ENCODE data around the gene ADCY5.

Gene ADCY5

GRCh38 chr3:123290962-123291361 is 157.9 kb downstream of the ADCY5 start:
- Mint-ChIP-seq H3K27me3 (peaks cover 20% of the 10 kb centered on the region), H3K36me3 (no peaks in the 10 kb centered on the region)

DNA sequence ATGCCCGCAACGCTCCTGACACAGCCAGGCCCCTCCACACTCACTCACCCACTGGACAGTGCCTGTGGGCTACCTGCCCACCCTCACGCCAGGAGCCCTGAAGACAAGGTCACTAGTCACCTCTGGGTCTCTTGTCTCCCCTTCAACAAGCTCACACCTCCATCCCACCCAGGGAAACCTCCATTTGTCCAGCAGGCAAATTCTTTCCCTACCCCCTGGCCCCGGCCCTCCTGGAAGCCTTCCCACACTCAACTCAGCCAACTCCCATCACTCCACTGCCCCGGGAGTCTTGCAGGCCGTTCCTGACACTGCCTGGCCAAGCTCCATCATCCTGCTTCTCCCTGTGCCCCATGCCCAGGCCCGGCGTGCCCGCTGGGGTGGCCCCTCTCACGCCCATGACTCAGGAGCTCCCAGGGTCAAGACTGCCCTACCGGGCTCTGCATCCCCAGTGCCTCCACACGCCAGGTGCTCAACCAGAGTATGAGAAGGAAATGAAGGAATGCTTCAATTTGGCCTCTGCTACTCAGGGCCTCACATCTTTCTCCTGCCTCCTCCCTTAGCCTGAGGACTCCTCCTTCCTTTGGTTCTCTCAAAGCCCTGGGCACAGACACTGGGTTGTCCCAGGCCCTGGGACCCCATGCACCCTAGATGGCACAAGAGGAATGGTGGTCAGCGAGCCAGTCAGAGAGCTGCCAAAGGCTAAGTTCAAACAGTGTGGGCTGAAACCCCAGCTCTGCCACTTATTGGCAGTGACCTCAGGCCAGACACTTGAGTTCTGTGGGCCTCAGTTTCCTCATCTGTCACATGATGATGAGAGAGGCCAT is 158.6 kb downstream of the ADCY5 start:
- Mint-ChIP-seq H3K27ac (no peak overlapping the region), H3K36me3 (no peaks in the 10 kb centered on the region), H3K9me3 (peaks cover 3% of the 10 kb centered on the region), H3K4me1 (no peaks in the 10 kb centered on the region), H3K4me3 (no peak overlapping the region), H3K27me3 (peaks cover 20% of the 10 kb centered on the region)
- DNase-seq (ENCODE audit: low spot score in 2 of 2) (no peak), ATAC-seq (ENCODE audit: low read depth) (no peak)

More at GRCh38 chr3:123290962-123291361, 157.9 kb downstream of the ADCY5 start:
- no peak overlapping the region for H3K4me3 Mint-ChIP-seq
- peaks cover 3% of the 10 kb centered on the region for H3K9me3 Mint-ChIP-seq
- no peak for ATAC-seq (ENCODE audit: low read depth)
- H3K4me1 Mint-ChIP-seq: no peaks in the 10 kb centered on the region
- DNase-seq (ENCODE audit: low spot score in 2 of 2): no peak
- no peak overlapping the region for H3K27ac Mint-ChIP-seq

GRCh38 chr3:123289391-123290106 is 159.3 kb downstream of the ADCY5 start:
- H3K9me3 Mint-ChIP-seq: peaks cover 3% of the 10 kb centered on the region
- ATAC-seq (ENCODE audit: low read depth) (no peak), DNase-seq (ENCODE audit: low spot score in 2 of 2) (no peak)
- H3K27me3 Mint-ChIP-seq: peaks cover 19% of the 10 kb centered on the region
- no peaks in the 10 kb centered on the region for H3K4me1 Mint-ChIP-seq
- no peaks in the 10 kb centered on the region for H3K36me3 Mint-ChIP-seq
- H3K4me3 Mint-ChIP-seq: no peak overlapping the region
- H3K27ac Mint-ChIP-seq: no peak overlapping the region

DNA sequence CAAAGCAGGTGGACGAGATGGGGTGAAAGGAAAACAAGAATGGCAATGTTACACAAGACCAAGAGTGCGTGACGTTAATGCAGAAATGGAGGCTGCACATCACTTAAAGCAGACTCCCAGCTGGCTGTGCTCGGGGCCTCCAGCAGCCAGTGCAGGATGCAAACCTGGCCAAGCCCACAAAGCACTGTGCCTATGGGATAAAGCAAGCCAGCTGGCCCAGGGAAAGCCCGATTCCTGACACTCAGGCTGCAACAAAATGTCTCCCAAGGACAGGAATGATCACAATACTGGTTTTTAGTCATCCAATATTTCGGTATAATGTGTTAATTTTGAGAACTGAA is 161.0 kb downstream of the ADCY5 start:
- Mint-ChIP-seq H3K27me3 (peaks cover 12% of the 10 kb centered on the region), H3K9me3 (peaks cover 3% of the 10 kb centered on the region), H3K4me3 (no peak overlapping the region), H3K4me1 (no peaks in the 10 kb centered on the region), H3K36me3 (no peaks in the 10 kb centered on the region), H3K27ac (no peak overlapping the region)
- DNase-seq (ENCODE audit: low spot score in 2 of 2) (no peak), ATAC-seq (ENCODE audit: low read depth) (no peak)

GRCh38 chr3:123287051-123287961 is 161.6 kb downstream of the ADCY5 start:
- Mint-ChIP-seq H3K36me3 (no peaks in the 10 kb centered on the region), H3K27ac (no peak overlapping the region), H3K4me1 (no peaks in the 10 kb centered on the region), H3K27me3 (peaks cover 12% of the 10 kb centered on the region), H3K9me3 (peaks cover 3% of the 10 kb centered on the region), H3K4me3 (no peak overlapping the region)
- DNase-seq (ENCODE audit: low spot score in 2 of 2) (no peak), ATAC-seq (ENCODE audit: low read depth) (no peak)

- H3K9me3 Mint-ChIP-seq: peaks cover 3% of the 10 kb centered on the region
- ATAC-seq (ENCODE audit: low read depth) (no peak), DNase-seq (ENCODE audit: low spot score in 2 of 2) (no peak)
- no peak overlapping the region for H3K27ac Mint-ChIP-seq
- no peak overlapping the region for H3K4me3 Mint-ChIP-seq
- no peaks in the 10 kb centered on the region for H3K36me3 Mint-ChIP-seq
- peaks cover 12% of the 10 kb centered on the region for H3K27me3 Mint-ChIP-seq
- H3K4me1 Mint-ChIP-seq: no peaks in the 10 kb centered on the region
These were observed 162.4 kb downstream of the ADCY5 start for GRCh38 chr3:123286308-123287023.

- Mint-ChIP-seq H3K27ac (no peak overlapping the region), H3K36me3 (no peaks in the 10 kb centered on the region), H3K27me3 (peaks cover 11% of the 10 kb centered on the region), H3K4me1 (no peaks in the 10 kb centered on the region), H3K4me3 (no peak overlapping the region), H3K9me3 (peaks cover 3% of the 10 kb centered on the region)
- ATAC-seq (ENCODE audit: low read depth): no peak
- DNase-seq (ENCODE audit: low spot score in 2 of 2): no peak
These were observed 163.0 kb downstream of the ADCY5 start for GRCh38 chr3:123285931-123286307.

DNA sequence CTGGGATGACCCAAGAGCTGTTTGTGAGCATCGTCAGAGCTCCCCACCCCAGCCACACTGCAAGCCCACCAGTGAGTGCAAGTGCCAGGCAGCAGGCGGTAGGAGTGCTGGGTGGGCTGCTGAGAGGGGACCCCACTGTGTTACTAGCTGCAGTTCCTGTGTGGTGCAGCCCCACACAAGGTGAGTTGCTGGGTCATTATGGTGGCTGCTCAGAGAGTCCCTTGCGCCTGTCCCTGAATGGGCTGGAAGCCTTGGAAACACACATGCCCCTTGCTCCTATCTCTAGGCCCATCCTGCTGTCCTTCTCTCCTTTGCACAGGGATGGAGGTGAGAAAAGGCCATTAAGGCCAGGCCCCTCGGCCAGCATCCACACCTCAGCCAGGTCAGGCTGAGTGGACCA is 163.4 kb downstream of the ADCY5 start:
- Mint-ChIP-seq H3K4me1 (no peaks in the 10 kb centered on the region), H3K27me3 (peaks cover 10% of the 10 kb centered on the region), H3K4me3 (no peak overlapping the region), H3K9me3 (peaks cover 3% of the 10 kb centered on the region), H3K36me3 (no peaks in the 10 kb centered on the region), H3K27ac (no peak overlapping the region)
- no peak for ATAC-seq (ENCODE audit: low read depth)
- DNase-seq (ENCODE audit: low spot score in 2 of 2): no peak

DNA sequence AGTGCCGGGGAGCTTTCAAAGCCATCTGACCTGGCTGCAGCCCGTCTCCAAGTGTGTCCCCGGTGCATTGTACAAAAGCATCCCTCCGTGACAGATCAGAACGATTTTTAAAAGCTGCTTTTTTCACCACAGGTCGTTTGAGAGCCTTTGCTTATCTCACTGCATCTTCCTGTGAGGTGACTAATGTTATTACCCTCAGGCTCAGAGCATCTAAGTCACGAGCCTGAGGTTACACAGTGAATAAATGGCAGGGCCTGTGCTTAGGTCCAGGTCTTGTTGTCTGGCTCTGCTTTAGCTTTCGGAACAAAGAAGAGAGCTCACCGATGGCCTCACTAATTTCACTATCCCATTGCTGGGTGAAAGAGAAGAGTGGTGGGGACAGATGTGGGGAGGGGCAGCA is 163.8 kb downstream of the ADCY5 start:
- Mint-ChIP-seq H3K27me3 (peaks cover 7% of the 10 kb centered on the region), H3K36me3 (no peaks in the 10 kb centered on the region), H3K4me1 (no peaks in the 10 kb centered on the region), H3K27ac (no peak overlapping the region), H3K4me3 (no peak overlapping the region), H3K9me3 (peaks cover 3% of the 10 kb centered on the region)
- DNase-seq (ENCODE audit: low spot score in 2 of 2): no peak
- no peak for ATAC-seq (ENCODE audit: low read depth)

DNA sequence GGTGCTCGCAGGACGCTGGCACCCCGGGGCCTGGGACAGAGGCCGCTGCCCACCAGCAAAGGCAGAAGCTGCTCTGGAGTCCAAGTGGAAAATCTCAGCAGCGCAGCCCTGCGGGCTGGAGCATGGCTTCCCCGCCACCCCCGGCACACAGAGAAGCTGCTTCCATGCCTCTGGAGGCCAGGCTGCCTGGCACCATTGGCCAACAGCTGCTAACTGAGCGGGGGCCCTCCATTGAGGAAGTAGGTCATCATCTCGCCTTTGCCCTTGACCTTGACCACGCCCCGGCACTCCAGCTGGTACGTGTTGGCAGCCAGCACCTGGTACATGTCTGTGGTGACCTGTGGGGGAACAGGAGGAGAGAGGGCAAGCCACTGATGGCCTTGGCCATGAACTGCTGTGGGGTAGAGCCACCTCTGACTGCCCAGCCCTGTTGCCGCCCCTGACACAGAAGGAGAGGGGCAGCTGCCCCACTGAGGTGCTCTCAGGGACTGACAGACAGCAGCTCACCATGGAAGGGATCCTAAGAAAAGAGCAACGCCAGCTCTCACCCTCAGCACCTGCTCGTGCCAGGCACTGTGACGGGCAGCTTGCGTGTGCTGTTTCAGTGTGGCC is 164.4 kb downstream of the ADCY5 start:
- H3K4me3 Mint-ChIP-seq: no peak overlapping the region
- DNase-seq (ENCODE audit: low spot score in 2 of 2): no peak
- no peak for ATAC-seq (ENCODE audit: low read depth)
- peaks cover 5% of the 10 kb centered on the region for H3K27me3 Mint-ChIP-seq
- H3K36me3 Mint-ChIP-seq: no peaks in the 10 kb centered on the region
- H3K27ac Mint-ChIP-seq: no peak overlapping the region
- H3K9me3 Mint-ChIP-seq: peaks cover 3% of the 10 kb centered on the region
- H3K4me1 Mint-ChIP-seq: no peaks in the 10 kb centered on the region

- no peak for DNase-seq (ENCODE audit: low spot score in 2 of 2)
- ATAC-seq (ENCODE audit: low read depth): no peak
- Mint-ChIP-seq H3K9me3 (peaks cover 3% of the 10 kb centered on the region), H3K27ac (no peak overlapping the region), H3K4me3 (no peak overlapping the region), H3K4me1 (no peaks in the 10 kb centered on the region), H3K36me3 (no peaks in the 10 kb centered on the region), H3K27me3 (peaks cover 5% of the 10 kb centered on the region)
These were observed 165.1 kb downstream of the ADCY5 start for GRCh38 chr3:123283657-123284398.

DNA sequence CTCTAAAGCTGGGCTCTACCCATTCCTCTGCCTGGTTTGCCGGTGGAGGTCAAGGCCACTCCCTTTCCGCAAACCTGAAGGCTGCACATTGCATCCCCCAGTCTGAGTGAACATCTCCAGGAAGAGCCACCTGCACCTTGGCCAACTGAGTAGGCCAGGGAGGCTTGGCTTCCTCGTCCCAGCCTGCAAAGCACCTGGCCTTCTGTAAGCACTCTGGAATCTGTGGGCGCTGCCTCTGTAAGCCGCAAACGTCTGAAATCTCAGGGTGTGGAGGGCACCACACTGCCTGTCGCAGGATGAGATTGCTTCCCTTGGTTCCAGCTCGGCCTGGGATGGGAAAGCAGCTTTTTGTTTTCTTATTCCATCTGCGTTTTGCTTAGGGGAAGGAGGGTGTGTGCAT is 165.8 kb downstream of the ADCY5 start:
- peaks cover 3% of the 10 kb centered on the region for H3K9me3 Mint-ChIP-seq
- H3K4me1 Mint-ChIP-seq: no peaks in the 10 kb centered on the region
- DNase-seq (ENCODE audit: low spot score in 2 of 2) (no peak), ATAC-seq (ENCODE audit: low read depth) (no peak)
- H3K36me3 Mint-ChIP-seq: no peaks in the 10 kb centered on the region
- no peak overlapping the region for H3K4me3 Mint-ChIP-seq
- peaks cover 5% of the 10 kb centered on the region for H3K27me3 Mint-ChIP-seq
- H3K27ac Mint-ChIP-seq: no peak overlapping the region

DNA sequence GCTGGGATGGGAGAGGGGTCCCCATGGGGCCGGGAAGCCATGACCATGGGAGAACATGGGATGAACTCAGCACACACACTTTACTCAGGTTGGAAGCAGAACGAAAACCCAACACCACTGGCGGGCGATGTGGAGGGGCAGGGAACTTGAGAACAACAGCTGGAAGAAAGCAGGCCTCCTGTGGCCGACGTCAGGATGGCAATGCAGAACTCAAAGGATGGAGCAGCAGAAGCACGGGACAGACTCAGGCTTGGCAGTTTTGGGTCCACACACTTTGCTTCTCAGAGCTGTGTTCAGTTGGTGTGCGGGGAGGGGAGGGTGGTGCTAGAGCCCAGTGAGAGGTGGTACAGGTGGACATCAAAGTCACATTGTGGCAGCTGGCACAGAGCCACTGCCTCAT is 166.4 kb downstream of the ADCY5 start:
- Mint-ChIP-seq H3K4me1 (no peaks in the 10 kb centered on the region), H3K27me3 (peaks cover 5% of the 10 kb centered on the region), H3K9me3 (peaks cover 3% of the 10 kb centered on the region), H3K27ac (no peak overlapping the region), H3K36me3 (no peaks in the 10 kb centered on the region), H3K4me3 (no peak overlapping the region)
- DNase-seq (ENCODE audit: low spot score in 2 of 2) (no peak), ATAC-seq (ENCODE audit: low read depth) (no peak)
